Neuronal stem cell (in vitro differentiated cells): Measurements from ENCODE around the gene CKMT2. TPM values are rescaled to one million over a fixed set of nuclear protein-coding genes. Genes with fewer than 3 reads are reported as not detected.

Experiments used
- DNase-seq: peaks from one replicate; pipeline ENCODE4 v3.0.0-alpha.2; 2013; ENCODE audit warnings: low spot score
- H2AFZ ChIP-seq: one replicate; pipeline ENCODE4 v1.6.1; 2013; ENCODE audit warnings: mild to moderate bottlenecking, low read length, inconsistent platforms
- H2AK5ac ChIP-seq: 2 replicates; pipeline ENCODE4 v1.6.1; 2013; ENCODE audit warnings: low read depth, mild to moderate bottlenecking, inconsistent platforms, low read length, moderate library complexity, mixed read lengths
- H2BK120ac ChIP-seq: 2 replicates; pipeline ENCODE4 v1.6.1; 2013; ENCODE audit warnings: low read depth, mild to moderate bottlenecking, inconsistent platforms, low read length, moderate library complexity, mixed read lengths
- H2BK12ac ChIP-seq: one replicate; pipeline ENCODE4 v1.6.1; 2013; ENCODE audit warnings: low read length, inconsistent platforms
- H2BK15ac ChIP-seq: 2 replicates; pipeline ENCODE4 v1.6.1; 2013; ENCODE audit warnings: mild to moderate bottlenecking, low read length, inconsistent platforms, mixed read lengths
- H2BK5ac ChIP-seq: one replicate; pipeline ENCODE4 v1.6.1; 2013; ENCODE audit warnings: inconsistent platforms, mild to moderate bottlenecking, low read length, moderate library complexity
- H3K14ac ChIP-seq: one replicate; pipeline ENCODE4 v1.6.1; 2013; ENCODE audit warnings: low read length, inconsistent platforms
- H3K18ac ChIP-seq: 2 replicates; pipeline ENCODE4 v1.6.1; 2013; ENCODE audit warnings: low read length, inconsistent platforms
- H3K23ac ChIP-seq: 2 replicates; pipeline ENCODE4 v1.6.1; 2013; ENCODE audit warnings: low read depth, mild to moderate bottlenecking, mixed read lengths, low read length, inconsistent platforms; ENCODE audit not compliant: poor library complexity
- H3K27ac ChIP-seq: replicated peaks from 3 replicates; pipeline ENCODE4 v1.5.1; 2013; ENCODE audit warnings: low read length, inconsistent platforms
- H3K27me3 ChIP-seq, 3 experiments: 2 replicates each; pipeline ENCODE4 v1.6.1; 2013; ENCODE audit warnings: low read length in 3 of 3, mild to moderate bottlenecking in 2 of 3, inconsistent platforms in 1 of 3, low read depth in 1 of 3, mixed read lengths in 1 of 3, moderate library complexity in 1 of 3; ENCODE audit not compliant: control insufficient read depth in 3 of 3, insufficient read depth in 3 of 3
- H3K36me3 ChIP-seq, 2 donors: replicated peaks in 1 of 2; 2 replicates each; pipeline ENCODE4 v1.6.1; 2013; ENCODE audit warnings: low read length in 2 of 2; ENCODE audit not compliant: control insufficient read depth in 2 of 2, insufficient read depth in 2 of 2
- H3K4ac ChIP-seq: 2 replicates; pipeline ENCODE4 v1.6.1; 2013; ENCODE audit warnings: inconsistent platforms, mild to moderate bottlenecking, low read length, moderate library complexity
- H3K4me1 ChIP-seq, 2 donors: 1 replicate in 1 of 2; 2 replicates in 1 of 2; pipeline ENCODE4 v1.6.1; 2013; ENCODE audit warnings: low read length in 2 of 2, low read depth in 1 of 2; ENCODE audit not compliant: control insufficient read depth in 2 of 2, insufficient read depth in 1 of 2
- H3K4me2 ChIP-seq: one replicate; pipeline ENCODE4 v1.6.1; 2013; ENCODE audit warnings: mild to moderate bottlenecking, low read length, inconsistent platforms; ENCODE audit not compliant: insufficient read depth, poor library complexity, severe bottlenecking
- H3K4me3 ChIP-seq, 2 donors: 2 replicates each; pipeline ENCODE4 v1.5.1; 2013; ENCODE audit warnings: low read length in 2 of 2, mild to moderate bottlenecking in 2 of 2, inconsistent platforms in 1 of 2, moderate library complexity in 1 of 2
- H3K79me1 ChIP-seq: one replicate; pipeline ENCODE4 v1.6.1; 2013; ENCODE audit warnings: low read depth, mild to moderate bottlenecking, inconsistent platforms, low read length, moderate library complexity
- H3K9ac ChIP-seq: one replicate; pipeline ENCODE4 v1.6.1; 2013; ENCODE audit warnings: mild to moderate bottlenecking, low read depth, low read length, inconsistent platforms; ENCODE audit not compliant: poor library complexity
- H3K9me3 ChIP-seq, 2 donors: replicated peaks in 1 of 2; 2 replicates each; pipeline versions ENCODE3 to v1.6.1; 2013; ENCODE audit warnings: low read length in 2 of 2, mild to moderate bottlenecking in 2 of 2, inconsistent platforms in 1 of 2, low read depth in 1 of 2, mixed read lengths in 1 of 2, moderate library complexity in 1 of 2; ENCODE audit not compliant: control insufficient read depth in 2 of 2, insufficient read depth in 1 of 2
- H4K8ac ChIP-seq: one replicate; pipeline ENCODE4 v1.6.1; 2013; ENCODE audit warnings: low read depth, mild to moderate bottlenecking, inconsistent platforms, low read length, moderate library complexity
- H4K91ac ChIP-seq: one replicate; pipeline ENCODE4 v1.6.1; 2013; ENCODE audit warnings: low read length, low read depth, mild to moderate bottlenecking, inconsistent platforms; ENCODE audit not compliant: poor library complexity
- WGBS, 2 donors: extraction: QIAGEN DNeasy Blood & Tissue Kit; methylation state at CpG; one replicate each; pipeline ENCODE4 v1.1.7; 2013; ENCODE audit warnings: missing lambda C conversion rate in 2 of 2, mixed read lengths in 1 of 2; ENCODE audit not compliant: insufficient read length in 2 of 2, insufficient replicate concordance in 1 of 2; ENCODE audit errors: extremely low coverage in 2 of 2; 5-methylcytosine and 5-hydroxymethylcytosine counted together
- polyA plus RNA-seq, 2 experiments: library from polyadenylated mRNA; stranded (reverse); fragments of 200-250 nt; gene quantifications; one replicate each; pipeline ENCODE4 v1.2.3, GENCODE V29; 2013

The CKMT2 gene
- polyA plus RNA-seq (2013, experiment 1 of 2) = not detected
- polyA plus RNA-seq (2013, experiment 2 of 2) = 0.06 TPM

DNA sequence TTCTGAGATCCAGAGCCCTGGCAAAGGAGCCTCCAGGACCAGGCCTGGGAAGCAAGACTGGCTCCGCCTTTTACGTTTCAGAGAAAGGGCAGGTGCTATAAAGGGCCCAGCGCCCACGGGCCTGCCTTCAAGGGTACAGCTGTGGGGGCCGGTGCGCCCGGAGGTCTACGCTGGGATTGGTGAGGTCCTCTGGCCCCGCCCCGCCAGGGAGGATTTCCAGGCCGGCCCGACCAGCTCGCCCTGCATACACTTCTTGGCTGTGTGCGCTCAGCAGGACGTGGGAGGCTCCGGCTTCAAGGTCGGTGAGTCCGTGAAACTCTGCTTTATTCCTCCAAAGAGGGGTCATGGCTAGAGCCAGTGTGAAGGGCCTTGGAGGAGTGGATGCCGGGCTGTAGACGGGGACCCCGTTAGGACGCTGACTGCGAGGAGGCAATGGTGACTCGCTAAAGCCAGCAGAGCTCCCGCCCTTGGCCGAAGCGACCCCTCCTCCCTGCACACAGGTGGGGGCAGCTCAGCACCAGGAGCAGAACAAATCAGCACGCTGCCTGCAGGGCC, at the start of gene CKMT2:
Gene CKMT2 (plus strand): TSS at position 243 of the 555 bp plus-strand sequence. CDS start 17,811 bp downstream, outside the sequence.
- Histone ChIP-seq H2BK120ac (no peak within 1 kb of the TSS), H2AK5ac (peak within 1 kb of the TSS; percentile 2), H3K18ac (peak within 1 kb of the TSS; percentile 38), H3K14ac (no peak within 1 kb of the TSS), H3K27ac (no peak within 1 kb of the TSS), H2AFZ (no peak within 1 kb of the TSS), H3K23ac (peak within 1 kb of the TSS; percentile 68), H3K79me1 (no peaks in the 10 kb centered on the region), H3K9me3 (no peaks in the 10 kb centered on the region), H3K4me2 (peak within 1 kb of the TSS; percentile 90), H2BK5ac (no peak within 1 kb of the TSS), H4K8ac (no peak within 1 kb of the TSS), H3K9ac (peak within 1 kb of the TSS; percentile 85), H3K27me3 (peaks cover 0 to 2% (median 0%) of the 10 kb centered on the region in 3 experiments), H3K4me1 (peaks cover 0 to 3% of the 10 kb centered on the region in 2 donors), H2BK15ac (no peak within 1 kb of the TSS), H3K4ac (no peak within 1 kb of the TSS), H3K36me3 (peaks cover 0 to 11% of the 10 kb centered on the region in 2 donors), H3K4me3 (peak within 1 kb of the TSS in 1 of 2 donors; percentile 75), H4K91ac (no peak within 1 kb of the TSS), H2BK12ac (no peak within 1 kb of the TSS)
- peak; percentile 40 for DNase-seq
- WGBS, 2 donors = no CpG with 5 or more reads among the region's 28 CpGs

GRCh38 chr5:81183811-81184748, 49.0 kb upstream of the CKMT2 start:
- Histone ChIP-seq H3K36me3 (no peaks in the 10 kb centered on the region), H3K14ac (no peak overlapping the region), H3K23ac (no peak overlapping the region), H2AK5ac (no peak overlapping the region), H2BK5ac (no peak overlapping the region), H2AFZ (no peak overlapping the region), H3K27ac (no peak overlapping the region), H3K79me1 (no peaks in the 10 kb centered on the region), H2BK15ac (no peak overlapping the region), H3K4me1 (peaks cover 3 to 10% of the 10 kb centered on the region in 2 donors), H3K9ac (no peak overlapping the region), H4K8ac (no peak overlapping the region), H3K4me2 (no peak overlapping the region), H3K9me3 (no peaks in the 10 kb centered on the region), H3K4me3 (no peak overlapping the region), H2BK120ac (no peak overlapping the region), H3K27me3 (no peaks in the 10 kb centered on the region), H4K91ac (no peak overlapping the region), H3K4ac (no peak overlapping the region), H3K18ac (no peak overlapping the region), H2BK12ac (no peak overlapping the region)
- WGBS, 2 donors = no CpG with 5 or more reads among the region's 11 CpGs
- DNase-seq = no peak

GRCh38 chr5:81184749-81185110, 48.4 kb upstream of the CKMT2 start:
- no peak for DNase-seq
- no peak overlapping the region for H3K14ac ChIP-seq
- no peak overlapping the region for H3K23ac ChIP-seq
- no peak overlapping the region for H2BK5ac ChIP-seq
- no peak overlapping the region for H2BK15ac ChIP-seq
- no peak overlapping the region for H4K91ac ChIP-seq
- no peak overlapping the region for H3K4me3 ChIP-seq
- H3K4me2 ChIP-seq = no peak overlapping the region
- H3K36me3 ChIP-seq = no peaks in the 10 kb centered on the region
- no peak overlapping the region for H2BK12ac ChIP-seq
- no peak overlapping the region for H3K18ac ChIP-seq
- no peak overlapping the region for H2AFZ ChIP-seq
- H3K4me1 ChIP-seq = peaks cover 3 to 10% of the 10 kb centered on the region in 2 donors
- WGBS, 2 donors = no CpG with 5 or more reads among the region's 6 CpGs
- H3K79me1 ChIP-seq = no peaks in the 10 kb centered on the region
- H3K9me3 ChIP-seq = no peaks in the 10 kb centered on the region
- no peak overlapping the region for H3K9ac ChIP-seq
- no peak overlapping the region for H2BK120ac ChIP-seq
- H4K8ac ChIP-seq = no peak overlapping the region
- H3K27me3 ChIP-seq = no peaks in the 10 kb centered on the region
- H2AK5ac ChIP-seq = no peak overlapping the region
- no peak overlapping the region for H3K27ac ChIP-seq
- no peak overlapping the region for H3K4ac ChIP-seq

GRCh38 chr5:81187885-81188284, 45.2 kb upstream of the CKMT2 start:
- Histone ChIP-seq H2AK5ac (no peak overlapping the region), H4K8ac (no peak overlapping the region), H3K4me3 (no peak overlapping the region), H3K36me3 (no peaks in the 10 kb centered on the region), H2BK15ac (no peak overlapping the region), H3K4ac (no peak overlapping the region), H2BK120ac (no peak overlapping the region), H3K23ac (no peak overlapping the region), H3K27me3 (no peaks in the 10 kb centered on the region), H3K4me2 (no peak overlapping the region), H3K14ac (no peak overlapping the region), H4K91ac (no peak overlapping the region), H2BK12ac (no peak overlapping the region), H3K9ac (peak overlapping the region; percentile 25), H3K79me1 (no peaks in the 10 kb centered on the region), H3K27ac (no peak overlapping the region), H3K18ac (no peak overlapping the region), H3K9me3 (no peaks in the 10 kb centered on the region), H2BK5ac (no peak overlapping the region), H3K4me1 (peaks cover 2 to 10% of the 10 kb centered on the region in 2 donors), H2AFZ (peak overlapping the region; percentile 36)
- no peak for DNase-seq
- WGBS, 2 donors = no CpG with 5 or more reads among the region's 6 CpGs
